RPMI8226 (cell line): ENCODE results near the gene SMYD3.
"Not testable (repeated sequence)": the region's sequence is repeated elsewhere in the genome, so short reads cannot be mapped to it uniquely, and the experiment has no call there.

Source experiments
- DNase-seq: peaks from one replicate; pipeline ENCODE4 v3.0.0-alpha.2; 2015

Gene SMYD3

DNA sequence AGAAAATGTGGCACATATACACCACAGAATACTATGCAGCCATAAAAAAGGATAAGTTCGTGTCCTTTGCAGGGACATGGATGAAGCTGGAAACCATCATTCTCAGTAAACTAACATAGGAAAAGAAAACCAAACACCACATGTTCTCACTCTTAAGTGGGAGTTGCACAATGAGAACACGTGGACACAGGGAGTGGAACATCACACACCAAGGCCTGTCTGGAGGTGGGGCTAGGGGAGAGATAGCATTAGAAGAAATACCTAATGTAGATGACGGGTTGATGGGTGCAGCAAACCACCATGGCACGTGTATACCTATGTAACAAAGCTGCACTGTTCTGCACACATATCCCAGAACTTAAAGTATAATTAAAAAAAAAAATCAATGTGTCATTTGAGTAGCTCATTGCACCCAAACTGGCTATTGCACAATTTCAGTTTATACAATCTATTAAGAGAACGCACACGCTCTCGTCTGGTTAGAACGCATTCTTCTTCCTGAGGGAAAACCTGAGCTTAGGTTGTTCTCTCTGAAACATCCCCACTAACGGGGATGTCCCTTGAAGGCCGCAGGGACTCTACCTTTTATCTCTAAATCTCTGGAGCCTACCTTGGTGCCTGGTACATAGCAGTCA is 535.9 kb downstream of the SMYD3 start:
- not testable (repeated sequence) for DNase-seq

DNA sequence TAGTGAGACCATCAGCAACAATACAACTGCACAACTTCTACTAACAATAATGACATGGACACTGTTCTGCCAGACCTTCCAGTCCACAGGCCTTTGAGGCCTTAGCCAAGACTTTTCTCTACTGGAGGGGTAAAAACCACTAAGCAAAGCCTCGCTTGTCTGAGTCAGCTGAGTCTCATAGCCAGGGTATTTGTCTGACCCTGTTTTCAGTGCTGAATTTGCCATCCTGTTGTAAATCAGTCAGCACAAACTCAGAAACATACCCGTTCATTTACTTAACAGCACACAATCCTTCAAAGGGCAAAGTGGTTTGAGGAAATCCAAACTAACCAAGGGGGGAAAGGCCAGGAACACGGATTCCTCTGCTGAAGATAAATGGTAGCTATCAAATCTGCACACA is 537.8 kb downstream of the SMYD3 start:
- DNase-seq = no peak

DNA sequence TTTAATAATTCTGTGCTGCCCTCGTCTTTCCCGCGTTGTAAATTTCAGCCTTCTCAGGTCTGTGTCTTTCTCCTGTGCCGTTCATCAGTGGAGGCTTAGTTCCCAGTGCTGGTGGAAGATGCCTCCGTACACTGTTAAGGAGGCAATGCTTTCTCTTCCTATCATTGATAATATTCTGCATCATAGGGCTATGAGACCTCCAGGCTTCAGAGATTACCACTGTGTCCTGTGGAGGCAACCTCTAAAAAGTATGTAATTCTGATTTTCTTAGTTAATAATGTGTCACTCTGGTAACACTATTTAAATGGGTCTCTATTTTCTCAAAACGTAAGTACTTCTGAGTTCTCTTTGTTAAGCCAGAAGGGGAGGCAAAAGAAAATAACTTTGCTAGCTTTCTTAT is 538.3 kb downstream of the SMYD3 start:
- no peak for DNase-seq

DNA sequence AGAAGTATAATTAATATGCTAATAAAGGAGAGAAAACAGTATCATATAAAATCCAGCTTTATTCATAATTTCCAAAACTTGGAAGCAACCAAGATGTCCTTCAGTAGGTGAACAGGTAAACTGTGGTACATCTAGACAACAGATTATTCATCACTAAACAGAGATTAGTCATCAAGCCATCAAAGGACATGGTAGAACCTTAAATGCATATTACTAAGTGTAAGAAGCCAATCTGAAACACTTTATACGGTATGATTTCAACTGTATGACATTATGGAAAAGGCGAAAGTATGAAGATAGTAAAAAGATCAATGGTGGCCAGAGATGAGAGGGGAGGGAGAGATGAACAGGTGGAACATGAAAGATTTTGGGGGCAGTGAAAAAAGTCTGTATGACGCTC is 541.7 kb downstream of the SMYD3 start:
- no peak for DNase-seq

DNA sequence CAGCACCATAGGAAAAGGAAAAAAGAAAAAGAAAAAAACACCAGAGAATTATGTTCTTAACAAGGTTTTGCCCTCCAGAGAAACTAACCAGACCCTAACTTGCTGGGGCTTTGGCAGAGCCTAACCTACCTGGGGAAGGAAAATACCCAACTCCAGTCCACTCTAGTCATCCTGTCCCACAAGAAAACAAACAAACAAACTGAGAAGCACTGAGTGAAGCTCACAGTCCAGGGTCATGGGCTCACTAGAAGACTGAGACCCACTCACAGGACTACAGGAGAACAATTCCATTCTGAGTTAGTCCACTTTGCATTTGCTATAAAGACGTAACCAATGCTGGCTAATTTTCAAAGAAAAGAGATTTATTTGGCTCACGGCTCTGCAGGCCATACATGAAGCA is 543.4 kb downstream of the SMYD3 start:
- no peak for DNase-seq

DNA sequence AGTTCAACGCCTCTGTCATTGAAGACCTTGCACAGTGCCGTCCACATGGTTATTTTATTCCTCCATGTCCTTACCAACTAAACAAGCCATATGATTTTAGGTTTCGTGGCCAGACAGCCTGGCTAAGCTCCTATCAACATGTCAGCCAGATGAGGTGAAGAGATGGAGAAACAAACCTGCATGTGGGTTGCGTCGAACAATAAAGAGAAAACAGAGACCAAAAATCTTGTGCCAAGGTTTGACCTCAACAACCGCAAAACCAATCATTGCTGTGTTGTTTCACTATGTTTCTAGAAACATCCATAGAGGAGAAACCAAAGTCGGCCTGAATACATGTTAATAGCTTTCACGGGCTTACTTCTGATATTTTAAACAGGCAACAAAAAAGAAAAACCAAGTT is 544.6 kb downstream of the SMYD3 start:
- DNase-seq = no peak

DNA sequence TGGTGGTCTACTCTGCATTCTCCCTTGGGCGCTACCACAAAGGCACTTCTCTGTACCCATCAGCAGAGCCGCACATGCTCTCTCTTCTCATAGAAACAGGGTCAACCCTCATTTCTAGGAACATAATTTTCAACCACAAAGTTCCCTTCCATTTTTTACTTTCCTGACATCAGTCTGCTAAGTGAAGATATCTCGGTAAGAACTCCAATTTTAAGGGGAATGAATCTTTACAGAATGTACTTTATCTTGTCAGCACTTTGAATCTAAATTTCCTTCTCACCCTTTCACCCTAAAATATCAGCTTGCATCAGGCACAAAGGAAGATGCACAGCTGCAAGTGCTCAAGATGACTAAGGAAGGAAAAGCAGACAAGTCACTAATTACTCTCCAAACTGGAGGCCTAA is 545.9 kb downstream of the SMYD3 start:
- DNase-seq = no peak

DNA sequence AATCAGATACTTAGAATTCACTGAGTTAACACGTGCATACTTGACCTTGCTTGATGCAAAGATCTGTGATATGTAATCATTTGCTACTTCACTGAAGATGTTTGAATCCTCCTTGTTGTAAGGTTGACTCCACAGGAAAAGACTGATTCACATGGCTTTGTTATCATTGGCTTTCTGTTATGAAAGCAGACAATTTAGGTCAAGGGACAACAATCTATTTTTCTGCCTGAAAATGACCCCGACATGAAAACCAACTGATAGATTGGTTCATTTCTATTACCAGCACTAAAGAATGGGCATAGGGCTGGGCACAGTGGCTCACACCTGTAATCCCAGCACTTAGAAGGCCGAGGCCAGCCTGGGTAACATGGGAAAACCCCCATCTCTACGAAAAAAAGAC is 546.9 kb downstream of the SMYD3 start:
- no peak for DNase-seq

DNA sequence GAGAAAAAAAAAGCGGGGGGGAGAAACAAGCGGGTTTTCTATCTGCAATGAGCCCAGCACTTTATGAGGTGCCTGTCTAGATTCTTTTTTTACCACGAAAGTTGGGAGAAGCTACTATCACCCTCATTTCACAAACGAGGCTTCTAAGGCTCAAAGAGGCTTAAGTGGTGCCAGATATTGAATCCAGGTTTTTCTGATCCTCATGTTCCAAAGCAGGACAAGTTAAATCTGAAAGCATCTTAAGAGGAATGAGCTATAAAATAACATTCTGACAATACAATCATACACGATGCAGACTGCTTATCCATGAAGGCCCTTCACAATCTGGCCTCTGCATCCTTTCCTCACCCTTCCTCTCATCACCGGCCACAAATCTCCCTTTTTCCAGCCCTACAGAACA is 549.1 kb downstream of the SMYD3 start:
- DNase-seq = no peak

DNA sequence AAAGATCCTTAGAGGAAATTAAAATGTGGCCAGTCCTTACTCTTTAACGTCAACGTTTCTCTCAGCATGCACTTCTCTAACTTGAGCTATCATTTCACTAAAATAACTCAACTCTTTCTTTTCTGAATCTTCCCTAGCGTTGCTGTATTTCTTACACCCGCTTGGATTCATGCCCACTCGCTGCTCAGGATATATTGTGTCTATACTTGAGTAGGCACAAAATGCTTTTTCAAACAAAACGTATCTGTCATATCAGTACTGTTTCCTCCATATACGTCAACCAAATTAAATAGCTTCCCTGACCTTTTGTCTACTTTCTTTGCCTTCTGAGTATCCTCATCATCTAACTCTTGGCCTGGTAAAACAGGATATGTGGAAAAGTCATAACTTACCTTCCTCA is 549.7 kb downstream of the SMYD3 start:
- DNase-seq = no peak

DNA sequence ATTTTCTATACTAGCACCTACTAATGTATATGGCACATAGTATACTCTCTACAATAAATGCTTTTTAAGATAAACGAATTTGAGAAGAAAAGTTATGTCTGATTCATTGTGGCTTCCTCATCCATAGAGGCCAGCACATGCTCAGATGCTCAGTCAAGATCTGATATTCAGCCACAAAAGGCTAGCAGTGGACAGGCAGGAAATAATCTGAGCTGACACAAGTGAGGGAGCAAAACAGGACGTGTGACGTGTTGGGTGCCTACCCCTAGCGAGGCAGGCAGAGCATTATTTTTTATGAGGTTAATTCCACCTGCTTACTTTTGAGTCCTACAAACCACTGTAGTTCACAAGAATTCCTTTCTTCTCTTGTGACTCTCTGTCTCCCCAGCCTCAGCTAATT is 550.9 kb downstream of the SMYD3 start:
- DNase-seq = no peak

DNA sequence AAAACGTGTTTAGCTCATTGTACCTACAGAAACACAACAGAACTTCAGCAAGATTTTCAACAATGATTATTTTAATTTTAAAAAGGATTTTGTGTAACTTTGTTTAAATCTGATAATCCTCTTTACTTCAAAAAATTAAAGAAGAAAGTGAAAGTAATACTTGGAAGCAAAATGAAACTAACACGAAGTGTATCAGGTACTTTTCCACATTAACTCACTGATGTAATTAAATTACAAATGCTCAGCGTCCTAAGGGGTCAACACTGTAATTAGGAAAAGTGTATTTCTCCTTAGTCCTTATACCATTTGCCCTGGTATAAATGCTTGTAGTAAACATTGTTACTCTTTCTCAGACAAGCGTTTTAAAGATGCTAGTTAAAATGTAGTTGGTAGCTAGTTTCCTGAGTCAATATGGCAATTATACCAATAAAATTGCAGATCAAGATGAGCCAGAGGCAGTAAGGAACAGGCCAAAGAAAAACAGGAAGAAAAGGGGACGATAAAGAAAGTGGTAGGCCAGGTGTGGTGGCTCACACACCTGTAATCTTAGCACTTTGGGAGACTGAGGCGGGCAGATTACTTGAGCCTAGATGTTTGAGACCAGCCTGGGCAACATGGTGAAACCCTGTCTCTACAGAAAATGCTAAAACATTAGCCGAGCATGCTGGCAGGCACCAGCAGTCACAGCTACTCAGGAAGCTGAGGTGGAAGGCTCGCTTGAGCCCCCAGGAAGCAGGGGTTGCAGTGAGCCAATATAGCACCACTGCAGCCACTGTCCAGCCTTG is 553.0 kb downstream of the SMYD3 start:
- peak; percentile 11 for DNase-seq

DNA sequence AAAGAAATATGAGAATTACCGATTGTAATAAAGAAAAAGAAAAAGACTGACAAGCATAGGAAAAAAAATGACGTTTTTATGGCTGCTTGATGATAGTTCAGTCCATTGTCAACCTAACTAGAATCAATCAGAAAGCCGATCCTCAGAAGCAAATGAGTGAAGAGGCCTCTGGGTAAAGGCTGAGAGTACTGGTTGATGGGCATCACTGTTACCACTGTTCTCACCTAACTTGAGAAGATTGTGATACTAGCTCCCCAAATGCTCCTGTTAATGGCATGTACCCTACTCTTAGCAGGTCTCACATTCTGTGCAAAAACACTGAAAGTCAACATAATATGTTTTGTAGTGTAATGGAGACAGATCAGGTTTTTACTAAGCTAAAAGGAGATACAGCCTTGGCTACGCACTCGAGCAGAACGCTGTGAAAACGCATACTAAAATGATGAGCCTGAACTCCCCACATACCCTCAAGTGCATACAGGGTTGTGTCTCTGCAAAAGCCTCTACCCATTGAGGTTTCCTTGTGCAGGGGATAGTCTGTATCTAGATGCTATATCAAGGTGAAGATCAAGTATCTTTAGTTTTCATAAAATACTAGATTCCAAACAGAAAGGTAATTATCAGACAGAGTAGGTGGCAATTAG is 554.6 kb downstream of the SMYD3 start:
- no peak for DNase-seq

DNA sequence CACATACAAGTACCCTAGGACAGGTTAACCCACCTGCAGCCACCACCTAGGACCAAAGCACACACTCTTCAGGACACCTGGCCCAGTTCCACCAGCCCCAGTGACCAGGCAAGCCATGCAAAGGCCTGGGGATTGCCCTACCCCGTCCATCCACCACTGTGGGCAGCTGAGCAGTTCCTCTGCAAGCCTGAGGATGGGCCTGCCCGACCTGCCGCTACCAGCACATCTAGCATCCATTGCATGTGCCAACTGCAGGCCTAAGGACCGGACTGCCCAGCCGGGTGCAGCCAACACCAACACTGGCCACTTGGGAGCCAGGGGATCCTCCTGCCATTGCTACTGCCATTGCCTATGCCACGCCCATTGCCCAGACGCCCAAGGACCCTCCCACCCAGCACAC is 558.3 kb downstream of the SMYD3 start:
- no peak for DNase-seq

DNA sequence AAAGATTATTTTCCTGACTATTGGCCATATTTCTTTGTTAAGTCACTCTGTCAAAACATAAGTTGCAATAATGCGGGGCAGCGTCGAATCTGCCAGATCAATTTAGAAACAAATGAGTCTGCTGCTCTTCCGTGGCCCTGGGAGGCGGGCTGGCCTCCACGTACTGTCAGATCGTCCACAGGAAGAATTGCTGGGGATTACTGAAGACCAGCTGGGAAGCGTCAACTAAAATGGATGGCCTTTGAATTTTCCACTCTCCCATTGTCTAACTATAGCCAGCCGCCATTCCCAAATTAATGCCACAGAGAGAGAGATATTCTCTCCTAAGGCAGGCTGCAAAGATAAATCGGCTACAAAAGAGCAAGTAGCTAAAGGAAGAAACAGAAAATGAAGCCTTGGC is 560.2 kb downstream of the SMYD3 start:
- DNase-seq = no peak

DNA sequence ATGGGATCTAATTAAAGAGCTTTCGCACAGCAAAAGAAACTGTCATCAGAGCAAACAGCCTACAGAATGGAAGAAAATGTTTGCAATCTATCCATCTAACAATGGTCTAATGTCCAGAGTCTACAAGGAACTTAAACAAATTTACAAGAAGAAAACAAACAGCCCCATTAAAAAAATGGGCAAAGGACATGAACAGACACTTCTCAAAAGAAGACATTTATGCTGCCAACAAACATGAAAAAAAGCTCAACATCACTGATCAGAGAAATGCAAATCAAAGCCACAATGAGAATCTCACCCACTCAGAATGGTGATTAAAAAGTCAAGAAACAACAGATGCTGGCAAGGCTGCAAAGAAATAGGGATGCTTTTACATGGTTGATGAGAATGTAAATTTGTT is 561.9 kb downstream of the SMYD3 start:
- DNase-seq = not testable (repeated sequence)

DNA sequence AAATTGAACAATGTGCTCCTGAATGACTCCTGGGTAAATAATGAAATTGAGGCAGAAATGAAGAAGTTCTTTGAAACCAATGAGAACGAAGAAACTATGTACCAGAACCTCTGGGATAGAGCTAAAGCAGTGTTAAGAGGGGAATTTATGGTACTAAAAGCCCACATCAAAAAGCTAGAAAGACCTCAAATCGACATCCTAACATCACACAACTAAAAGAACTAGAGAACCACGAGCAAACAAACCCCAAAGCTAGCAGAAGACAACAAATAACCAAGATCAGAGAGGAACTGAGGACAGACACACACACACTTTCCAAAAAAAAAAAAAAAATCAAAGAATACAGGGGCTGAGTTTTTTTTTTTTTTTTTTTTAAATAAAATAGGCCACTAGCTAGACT is 564.2 kb downstream of the SMYD3 start:
- no peak for DNase-seq

DNA sequence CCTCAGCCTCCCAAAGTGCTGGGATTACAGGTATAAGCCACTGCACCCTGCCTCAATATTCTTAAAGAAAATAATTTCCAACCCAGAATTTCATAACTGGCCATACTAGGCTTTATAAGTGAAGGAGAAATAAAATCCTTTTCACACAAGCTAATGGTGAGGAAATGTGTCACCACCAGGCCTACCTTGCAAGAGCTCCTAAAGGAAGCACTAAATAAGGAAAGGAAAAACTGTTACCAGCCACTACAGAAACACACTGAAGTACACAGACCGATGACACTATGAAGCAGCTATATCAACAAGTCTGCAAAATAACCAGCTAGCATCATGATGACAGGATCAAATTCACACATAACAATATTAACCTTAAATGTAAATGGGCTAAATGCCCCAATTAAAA is 565.3 kb downstream of the SMYD3 start:
- DNase-seq = not testable (repeated sequence)

DNA sequence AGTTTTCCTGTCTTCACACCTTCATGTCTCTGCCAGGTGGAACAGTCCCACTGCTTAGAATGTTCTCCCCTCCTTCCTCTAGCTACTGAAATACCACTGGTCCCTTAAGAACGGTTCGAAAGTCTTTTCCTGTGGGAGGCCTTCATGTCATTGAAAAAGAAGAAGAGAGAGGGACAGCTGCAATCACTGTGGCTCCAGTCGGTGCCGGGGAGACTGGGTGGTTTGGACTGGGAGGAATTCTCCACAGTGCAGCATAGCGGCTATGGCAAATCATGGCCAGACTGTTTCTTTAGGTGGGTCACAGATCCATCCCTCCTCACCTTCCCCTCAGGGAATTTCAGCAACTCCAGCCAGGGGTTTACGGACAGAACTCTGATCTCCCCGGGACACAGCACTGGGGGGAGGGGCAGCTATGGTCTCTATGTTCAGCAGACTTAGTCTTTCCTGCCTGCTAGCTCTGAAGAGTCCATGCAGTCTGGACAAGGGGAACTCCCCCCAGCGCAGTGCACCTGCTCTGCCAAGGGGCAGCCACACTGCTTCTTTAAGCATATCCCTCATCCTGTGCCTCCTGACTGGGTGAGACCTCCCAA is 567.2 kb downstream of the SMYD3 start:
- DNase-seq = no peak

DNA sequence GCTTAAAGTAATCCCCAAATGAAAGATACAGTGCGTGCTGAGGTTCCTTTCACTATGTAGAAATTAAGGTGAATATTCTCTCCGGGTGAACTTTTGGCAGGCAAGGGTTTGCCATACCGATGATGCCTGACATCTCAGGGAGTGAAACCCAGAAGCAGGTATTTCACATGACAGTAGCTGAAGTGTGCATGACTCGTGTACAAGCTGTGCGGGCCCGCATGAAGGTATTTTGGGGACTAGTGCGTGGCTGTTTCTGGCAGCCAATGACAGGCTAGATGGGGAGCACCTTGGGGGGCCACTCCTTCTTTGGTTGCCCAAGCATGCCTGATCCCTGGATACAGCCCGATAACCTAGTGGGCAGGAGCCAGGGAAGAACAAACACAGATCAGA is 569.0 kb downstream of the SMYD3 start:
- DNase-seq = no peak

DNA sequence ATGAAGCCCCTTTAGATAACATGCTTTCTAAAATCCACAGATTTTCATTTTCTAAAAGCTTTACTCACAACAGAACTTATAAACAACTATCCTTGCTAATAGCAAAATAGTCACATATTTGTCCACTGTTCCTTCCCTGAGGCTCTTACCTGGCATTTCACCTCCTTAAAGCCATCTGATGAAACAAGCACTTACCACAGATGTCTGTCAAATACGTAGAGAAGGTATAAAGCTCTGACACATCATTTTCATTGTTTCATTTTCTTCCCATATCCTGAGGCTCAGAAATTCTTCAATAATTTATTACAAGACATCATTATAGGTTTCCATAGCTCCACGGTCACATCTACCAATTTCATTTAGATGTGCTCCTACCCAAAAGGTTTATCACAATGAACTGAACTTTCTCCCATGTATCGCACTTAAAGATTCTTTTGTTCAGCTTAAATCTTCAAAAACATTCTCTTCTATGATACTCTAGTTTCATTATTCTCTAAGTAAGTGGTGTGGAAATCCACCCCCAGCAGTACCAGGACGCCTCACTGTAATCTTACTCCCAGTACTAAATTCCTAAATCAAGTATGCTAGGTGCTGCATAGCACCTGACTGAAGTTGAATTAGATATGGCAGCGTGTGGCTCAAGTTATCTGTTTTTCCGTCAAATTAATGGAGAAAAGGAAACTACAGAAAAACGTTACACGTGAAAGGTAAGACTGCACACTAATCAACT is 569.6 kb downstream of the SMYD3 start:
- DNase-seq = no peak

DNA sequence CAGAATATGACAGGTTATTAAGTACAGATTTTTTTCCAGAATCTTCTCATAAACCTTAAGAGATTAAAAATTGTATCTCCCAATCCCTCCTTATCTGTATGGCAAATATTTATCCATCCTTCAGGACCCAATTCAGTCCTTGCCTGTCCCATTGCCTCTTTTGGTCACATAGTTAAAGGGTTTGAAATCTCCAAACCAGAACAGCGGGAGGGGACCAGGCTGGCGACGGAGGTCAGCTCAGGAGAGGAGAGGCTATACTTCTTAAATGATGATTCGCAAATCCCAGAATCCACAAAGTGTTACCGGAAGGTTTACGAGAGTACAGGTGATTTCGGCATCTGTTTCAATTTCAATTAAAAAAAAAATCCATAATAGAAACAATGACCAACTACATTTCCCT is 572.7 kb downstream of the SMYD3 start:
- DNase-seq = no peak

DNA sequence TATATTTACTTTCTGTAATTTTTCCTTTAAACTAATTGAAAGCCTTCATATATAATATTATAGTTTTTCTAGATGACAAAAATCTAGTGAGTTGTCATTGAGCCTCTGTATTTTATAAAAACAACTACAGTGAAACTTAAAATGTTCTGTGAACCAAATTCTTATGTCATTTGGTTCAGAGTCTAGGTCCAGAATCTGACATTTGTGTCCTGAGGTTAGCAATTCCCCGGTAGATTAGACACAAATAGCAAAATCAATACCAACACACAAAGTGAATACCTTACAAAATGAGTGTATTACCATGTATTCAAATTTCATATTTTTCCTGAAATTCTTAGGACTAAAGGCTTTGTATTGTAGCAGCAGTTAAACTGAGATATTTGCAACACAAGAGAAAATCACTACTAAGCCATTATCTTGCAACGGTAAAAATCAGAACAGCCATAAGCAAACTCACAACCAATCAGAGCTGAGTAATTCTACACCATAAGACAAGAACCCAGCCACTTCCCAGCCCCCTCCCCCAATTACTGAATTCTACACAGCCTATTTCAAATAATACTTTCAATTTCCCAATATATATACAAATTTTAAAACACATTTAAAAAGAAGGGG is 573.5 kb downstream of the SMYD3 start:
- no peak for DNase-seq
